ENCODE measurements around the gene HS3ST4. TPM values are rescaled to one million over a fixed set of nuclear protein-coding genes. Genes with fewer than 3 reads are reported as not detected.

Gene HS3ST4
- total RNA-seq, 4 donors from 2014 or later, result 0.20 TPM; not detected in 3

- WGBS, 2 donors, result 80 to 87% methylated on average over 2 of the region's 2 CpGs
- no peak for DNase-seq (ENCODE audit: low spot score in 2 of 2)
- no peak for TF ChIP-seq CTCF (IDR thresholded peaks at IDR 0.05)
- TF ChIP-seq POLR2A (IDR thresholded peaks at IDR 0.05), result no peak
- no peak for TF ChIP-seq EP300 (IDR thresholded peaks at IDR 0.05)
- Histone ChIP-seq H3K4me3 (no peak overlapping the region), H3K9me3 (no peaks in the 10 kb centered on the region), H3K27me3 (no peaks in the 10 kb centered on the region), H3K27ac (no peak overlapping the region), H3K4me1 (no peaks in the 10 kb centered on the region), H3K36me3 (no peaks in the 10 kb centered on the region)
These were observed 446.2 kb downstream of the HS3ST4 start for GRCh38 chr16:26137956-26138355.

- Histone ChIP-seq H3K4me1 (no peaks in the 10 kb centered on the region), H3K36me3 (no peaks in the 10 kb centered on the region), H3K9me3 (peaks cover 0 to 2% (median 0%) of the 10 kb centered on the region in 4 donors), H3K27me3 (no peaks in the 10 kb centered on the region), H3K4me3 (no peak overlapping the region), H3K27ac (no peak overlapping the region)
- TF ChIP-seq EP300 (IDR thresholded peaks at IDR 0.05), result no peak
- TF ChIP-seq POLR2A (IDR thresholded peaks at IDR 0.05), result no peak
- TF ChIP-seq CTCF (IDR thresholded peaks at IDR 0.05), result no peak
- 79 to 87% methylated on average over 7 of the region's 7 CpGs for WGBS, 2 donors
- no peak for DNase-seq (ENCODE audit: low spot score in 2 of 2)
These were observed 447.3 kb downstream of the HS3ST4 start for GRCh38 chr16:26139091-26139490.

- no peaks in the 10 kb centered on the region for H3K36me3 ChIP-seq
- TF ChIP-seq POLR2A (IDR thresholded peaks at IDR 0.05), result no peak
- TF ChIP-seq CTCF (IDR thresholded peaks at IDR 0.05), result no peak
- no peak for TF ChIP-seq EP300 (IDR thresholded peaks at IDR 0.05)
- H3K4me1 ChIP-seq, result no peaks in the 10 kb centered on the region
- peaks cover 0 to 2% (median 0%) of the 10 kb centered on the region in 4 donors for H3K9me3 ChIP-seq
- no peak for DNase-seq (ENCODE audit: low spot score in 2 of 2)
- no peak overlapping the region for H3K4me3 ChIP-seq
- no peak overlapping the region for H3K27ac ChIP-seq
- 76 to 94% methylated on average over 1 of the region's 1 CpG for WGBS, 2 donors
- no peaks in the 10 kb centered on the region for H3K27me3 ChIP-seq
These were observed 448.1 kb downstream of the HS3ST4 start for GRCh38 chr16:26139884-26140283.

DNA sequence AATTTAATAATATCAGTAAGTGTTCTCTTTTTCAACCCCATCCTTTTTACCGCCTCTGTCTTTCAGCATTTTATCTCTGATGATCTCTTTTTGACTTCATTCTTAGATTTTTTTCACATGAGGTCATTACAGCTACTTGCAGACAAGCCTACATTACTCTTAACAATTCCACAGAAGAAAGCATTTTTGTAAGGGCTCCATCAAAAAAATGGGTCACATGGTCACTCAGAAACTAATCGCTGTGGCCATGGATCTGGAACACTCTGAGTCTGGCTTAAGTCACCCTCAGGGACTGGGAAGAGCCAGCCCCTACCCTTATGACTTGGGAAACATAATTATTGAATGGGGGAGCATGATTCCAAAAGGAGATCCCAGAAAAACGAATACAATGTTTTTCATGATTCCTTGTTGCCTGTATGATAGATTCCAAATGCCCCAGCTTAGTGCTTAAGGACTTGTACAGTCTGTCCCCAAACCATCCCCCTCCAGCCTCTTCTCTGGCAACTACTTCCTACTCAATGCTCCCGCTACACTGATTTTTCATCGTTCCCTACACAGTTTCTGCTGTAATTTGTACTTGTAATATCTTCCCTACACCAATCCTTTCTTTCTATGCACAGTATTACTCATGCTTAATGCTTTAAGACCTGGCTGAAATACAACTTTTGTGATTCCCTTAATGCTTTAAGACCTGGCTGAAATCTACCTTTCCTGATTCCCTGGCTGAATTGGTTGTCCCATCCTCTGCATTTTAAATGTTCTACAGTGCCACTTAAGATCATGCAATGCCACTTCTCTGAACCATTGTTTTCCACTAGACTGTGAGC lies 457.8 kb downstream of the HS3ST4 start:
- H3K36me3 ChIP-seq, result no peaks in the 10 kb centered on the region
- peaks cover 0 to 3% (median 0%) of the 10 kb centered on the region in 4 donors for H3K9me3 ChIP-seq
- H3K27me3 ChIP-seq, result no peaks in the 10 kb centered on the region
- no peak for TF ChIP-seq POLR2A (IDR thresholded peaks at IDR 0.05)
- TF ChIP-seq CTCF (IDR thresholded peaks at IDR 0.05), result no peak
- no peak for TF ChIP-seq EP300 (IDR thresholded peaks at IDR 0.05)
- H3K4me3 ChIP-seq, result no peak overlapping the region
- no peak overlapping the region for H3K27ac ChIP-seq
- H3K4me1 ChIP-seq, result no peaks in the 10 kb centered on the region
- DNase-seq (ENCODE audit: low spot score in 2 of 2), result no peak
- 55 to 64% methylated on average over 5 of the region's 5 CpGs for WGBS, 2 donors

- Histone ChIP-seq H3K4me1 (no peaks in the 10 kb centered on the region), H3K36me3 (no peaks in the 10 kb centered on the region), H3K4me3 (no peak overlapping the region), H3K9me3 (no peaks in the 10 kb centered on the region), H3K27ac (no peak overlapping the region), H3K27me3 (no peaks in the 10 kb centered on the region)
- DNase-seq (ENCODE audit: low spot score in 2 of 2), result no peak
- 17 to 60% methylated on average over 1 of the region's 1 CpG for WGBS, 2 donors
- no peak for TF ChIP-seq CTCF (IDR thresholded peaks at IDR 0.05)
- TF ChIP-seq POLR2A (IDR thresholded peaks at IDR 0.05), result no peak
- no peak for TF ChIP-seq EP300 (IDR thresholded peaks at IDR 0.05)
These were observed 463.5 kb downstream of the HS3ST4 start for GRCh38 chr16:26155221-26155620.

All from tibial nerve (tissue), 4 donors.